ENCODE results near the gene UGT2B7.
"Not testable (repeated sequence)": the region's sequence is repeated elsewhere in the genome, so short reads cannot be mapped to it uniquely, and the experiment has no call there.

UGT2B7 gene

DNA sequence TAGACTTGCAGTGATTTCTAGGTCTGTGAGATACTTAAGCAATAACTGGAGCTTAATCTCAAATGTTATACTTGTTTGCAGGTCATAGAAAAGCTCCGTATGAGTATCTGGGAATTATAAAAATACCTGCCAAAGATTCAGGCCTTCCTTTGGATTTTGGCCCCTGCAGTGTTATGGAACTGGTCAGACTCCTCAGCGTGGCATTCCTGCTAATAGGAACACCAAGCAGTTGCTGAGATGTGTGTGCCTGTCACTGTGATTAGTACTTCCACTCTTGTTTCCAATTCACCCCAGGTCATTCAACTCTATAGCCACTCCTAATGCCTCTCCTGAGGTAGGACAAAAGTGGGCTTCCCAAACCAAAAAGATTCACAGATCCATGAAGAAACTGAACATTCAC, 7.8 kb upstream of the UGT2B7 start:
- DNase-seq (ENCODE audit: low read depth): no peak

GRCh38 chr4:69089388-69089787, 6.9 kb upstream of the UGT2B7 start:
- no peak for DNase-seq (ENCODE audit: low read depth)

GRCh38 chr4:69092190-69092589, 4.1 kb upstream of the UGT2B7 start:
- no peak for DNase-seq (ENCODE audit: low read depth)

- no peak for DNase-seq (ENCODE audit: low read depth)
Measured at GRCh38 chr4:69092980-69093568, 3.2 kb upstream of the UGT2B7 start.

GRCh38 chr4:69093681-69094080, 2.6 kb upstream of the UGT2B7 start:
- DNase-seq (ENCODE audit: low read depth): no peak

DNA sequence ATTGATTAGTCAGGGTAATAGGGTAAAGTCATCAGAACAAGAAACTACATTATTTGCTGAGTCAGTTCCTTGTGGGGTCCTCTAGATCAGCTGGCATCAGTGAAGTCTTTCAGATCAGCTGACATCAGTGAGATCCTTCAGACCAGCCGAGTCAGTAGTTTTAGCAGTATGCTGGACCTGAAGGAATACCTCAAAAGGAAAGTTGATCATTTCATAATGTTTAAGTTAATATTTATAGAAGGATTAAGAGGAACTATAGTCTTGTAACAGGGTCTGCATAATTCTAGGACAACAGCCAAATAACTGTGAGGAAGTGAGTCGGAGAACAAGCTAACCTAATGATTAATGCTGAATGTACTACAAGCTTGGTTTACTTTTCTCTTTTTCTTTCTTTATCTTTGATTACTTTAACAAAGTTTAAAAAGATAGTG, 958 bp upstream of the UGT2B7 start:
- DNase-seq (ENCODE audit: low read depth): no peak

DNA sequence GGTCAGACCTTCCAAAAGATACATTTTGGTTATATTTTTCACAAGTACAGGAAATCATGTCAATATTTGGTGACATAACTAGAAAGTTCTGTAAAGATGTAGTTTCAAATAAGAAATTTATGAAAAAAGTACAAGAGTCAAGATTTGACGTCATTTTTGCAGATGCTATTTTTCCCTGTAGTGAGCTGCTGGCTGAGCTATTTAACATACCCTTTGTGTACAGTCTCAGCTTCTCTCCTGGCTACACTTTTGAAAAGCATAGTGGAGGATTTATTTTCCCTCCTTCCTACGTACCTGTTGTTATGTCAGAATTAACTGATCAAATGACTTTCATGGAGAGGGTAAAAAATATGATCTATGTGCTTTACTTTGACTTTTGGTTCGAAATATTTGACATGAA, 536 bp downstream of the UGT2B7 start:
- no peak for DNase-seq (ENCODE audit: low read depth)

- no peak for DNase-seq (ENCODE audit: low read depth)
Measured at GRCh38 chr4:69098470-69098869, 2.2 kb downstream of the UGT2B7 start.

DNA sequence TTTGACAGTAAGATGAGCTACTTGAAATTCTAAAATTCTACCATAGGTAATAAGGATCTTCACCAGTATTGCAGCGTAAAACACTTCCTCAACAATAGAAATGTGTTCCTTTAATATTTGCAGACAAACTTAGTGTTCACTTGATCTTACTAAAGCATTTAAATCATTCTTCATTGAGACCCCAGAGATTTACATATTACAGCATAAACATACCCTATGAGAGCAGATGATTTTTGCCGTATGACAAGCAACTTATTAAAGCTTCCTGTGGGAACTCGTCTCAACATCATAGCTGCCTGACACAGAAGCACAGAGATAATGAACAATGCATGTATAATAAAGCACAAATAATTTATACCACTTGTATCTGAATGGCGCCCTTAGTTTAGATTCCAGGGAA, 3.6 kb downstream of the UGT2B7 start:
- no peak for DNase-seq (ENCODE audit: low read depth)

GRCh38 chr4:69102668-69103067, 6.4 kb downstream of the UGT2B7 start:
- DNase-seq (ENCODE audit: low read depth): not testable (repeated sequence)

GRCh38 chr4:69104719-69105275, 8.5 kb downstream of the UGT2B7 start:
- DNase-seq (ENCODE audit: low read depth): no peak

GRCh38 chr4:69115151-69115850, 19.0 kb downstream of the UGT2B7 start:
- DNase-seq (ENCODE audit: low read depth): not testable (repeated sequence)

- no peak for DNase-seq (ENCODE audit: low read depth)
Measured at GRCh38 chr4:69115851-69116213, 19.6 kb downstream of the UGT2B7 start.

- no peak for DNase-seq (ENCODE audit: low read depth)
Measured at GRCh38 chr4:69116645-69117321, 20.5 kb downstream of the UGT2B7 start.

DNA sequence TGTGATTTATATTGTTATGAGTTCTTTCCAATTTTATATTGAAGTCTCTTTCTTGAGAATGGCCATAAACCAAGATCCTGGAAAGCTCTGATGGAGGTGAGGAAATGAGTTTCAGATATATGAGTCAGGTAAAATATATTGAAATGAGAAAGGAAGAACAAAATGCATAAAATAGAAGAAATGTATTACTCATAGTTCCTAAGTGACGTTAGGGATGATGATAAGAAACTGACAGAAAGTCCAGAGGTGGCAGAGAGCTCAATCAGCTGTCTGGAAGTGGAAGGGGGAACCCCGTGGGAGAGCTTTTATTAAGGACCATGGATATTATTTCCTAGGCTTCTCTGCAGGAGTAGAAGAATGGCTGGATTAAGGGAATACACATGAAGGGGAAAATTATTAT, 24.6 kb downstream of the UGT2B7 start:
- DNase-seq (ENCODE audit: low read depth): no peak

- no peak for DNase-seq (ENCODE audit: low read depth)
Measured at GRCh38 chr4:69122476-69122875, 26.2 kb downstream of the UGT2B7 start.

DNA sequence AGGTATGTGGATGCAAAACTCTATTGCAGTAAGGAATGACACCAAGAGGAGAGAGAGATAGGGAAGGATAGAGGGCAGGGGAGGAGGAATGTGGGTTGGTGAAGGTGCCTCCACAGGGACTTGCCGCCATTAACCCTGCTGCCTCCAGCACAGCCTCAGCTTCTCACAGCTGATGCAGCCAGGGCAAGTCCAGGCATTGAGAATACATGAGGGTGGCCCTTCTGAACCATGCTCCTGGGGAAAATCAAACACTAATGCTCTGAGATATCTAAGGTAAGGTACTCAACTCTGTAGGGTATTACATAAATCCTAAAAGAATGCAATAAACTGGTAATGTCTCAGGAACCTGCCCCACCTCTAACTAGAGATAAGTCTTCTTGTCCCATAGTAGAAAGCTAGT, 28.7 kb downstream of the UGT2B7 start:
- no peak for DNase-seq (ENCODE audit: low read depth)

- no peak for DNase-seq (ENCODE audit: low read depth)
Measured at GRCh38 chr4:69126024-69126423, 29.8 kb downstream of the UGT2B7 start.

DNA sequence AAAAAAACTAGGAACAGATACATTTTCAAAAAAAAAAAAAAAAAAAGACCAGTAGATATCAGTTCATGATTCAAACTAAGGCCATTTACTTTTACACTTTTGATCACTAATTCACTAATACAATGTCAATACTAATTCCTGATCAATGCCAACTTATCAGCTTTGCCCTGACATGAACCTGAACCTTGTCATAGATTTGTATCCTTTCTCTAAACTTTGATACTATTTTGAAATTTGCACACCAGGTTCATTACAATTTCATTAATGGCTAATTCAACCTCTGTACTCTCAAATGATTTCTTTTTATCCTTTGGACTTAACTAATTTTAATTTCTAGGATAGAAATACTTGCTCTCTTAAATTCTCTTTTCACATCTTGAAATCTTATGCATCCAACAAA, 37.7 kb downstream of the UGT2B7 start:
- no peak for DNase-seq (ENCODE audit: low read depth)

GRCh38 chr4:69134471-69134870, 38.2 kb downstream of the UGT2B7 start:
- no peak for DNase-seq (ENCODE audit: low read depth)

- no peak for DNase-seq (ENCODE audit: low read depth)
Measured at GRCh38 chr4:69141320-69141719, 45.0 kb downstream of the UGT2B7 start.

DNA sequence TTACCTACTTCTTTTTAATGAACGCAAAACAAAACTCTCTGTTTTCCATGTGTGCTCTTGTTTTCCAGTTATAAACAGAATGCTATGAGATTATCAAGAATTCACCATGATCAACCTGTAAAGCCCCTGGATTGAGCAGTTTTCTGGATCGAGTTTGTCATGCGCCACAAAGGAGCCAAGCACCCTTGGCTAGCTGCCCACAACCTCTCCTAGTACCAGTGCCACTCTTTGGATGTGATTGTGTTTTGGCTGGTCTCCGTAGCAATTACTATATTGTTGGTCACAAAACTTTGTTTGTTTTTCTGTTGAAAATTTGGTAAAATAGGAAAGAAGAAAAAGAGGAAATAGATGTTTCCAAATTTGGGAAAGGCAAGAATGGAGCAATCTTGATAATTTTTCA, 51.1 kb downstream of the UGT2B7 start:
- no peak for DNase-seq (ENCODE audit: low read depth)

GRCh38 chr4:69154021-69154420, 57.7 kb downstream of the UGT2B7 start:
- no peak for DNase-seq (ENCODE audit: low read depth)

All from activated T-cell treated with anti-CD3 and anti-CD28 coated beads for 48 hours (primary cell).